ENCODE results near the gene MBP.

MBP gene

GRCh38 chr18:77132369-77133050 is at the start of gene MBP:
Gene MBP, minus strand, starts transcription at chr18:77132783. Its CDS starts 27,522 bp downstream, at chr18:77105261.
- peak; percentile 38 to 53 for DNase-seq (ENCODE audit: low read depth in 2 of 2)

DNA sequence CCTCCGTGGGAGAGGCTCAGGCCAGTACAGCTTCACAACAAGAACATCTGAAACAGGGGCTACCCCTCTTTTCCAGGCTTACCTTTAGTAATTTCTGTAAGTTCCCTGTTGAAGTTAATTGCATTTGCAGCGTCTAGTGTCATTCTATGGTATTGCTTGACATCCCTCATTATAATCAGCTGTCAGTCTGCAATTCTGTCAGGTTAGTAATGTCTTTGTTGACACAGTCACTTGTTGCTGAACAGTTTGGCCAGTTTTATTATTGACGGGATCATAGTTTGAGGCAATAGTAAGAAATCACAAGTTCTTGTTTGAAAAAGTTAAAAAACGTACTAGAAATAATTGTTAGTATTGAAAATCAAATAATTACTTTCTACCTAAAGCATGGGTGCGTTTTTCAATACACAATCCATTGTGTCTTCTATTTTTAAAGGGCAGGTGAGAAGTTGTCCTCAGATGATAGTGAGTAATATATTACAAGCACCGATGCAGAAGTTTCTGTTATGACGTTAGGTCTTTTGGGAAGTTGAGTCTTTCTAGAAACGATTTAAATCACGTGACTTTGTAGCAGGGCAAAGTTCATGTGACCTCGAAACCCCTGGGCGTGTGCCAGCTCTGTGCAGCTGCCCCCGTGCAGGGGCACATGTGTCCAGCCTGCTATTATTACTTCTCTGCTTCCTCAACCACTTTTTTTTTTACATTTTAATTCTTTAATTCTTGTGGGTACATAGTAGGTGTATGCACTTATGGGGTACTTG is 49.5 kb upstream of the MBP start:
- no peak for DNase-seq (ENCODE audit: low read depth in 2 of 2)

- DNase-seq (ENCODE audit: low read depth in 2 of 2): no peak
Observed at GRCh38 chr18:77178559-77178958, 46.0 kb upstream of the MBP start.

GRCh38 chr18:77177009-77177408 is 44.4 kb upstream of the MBP start:
- no peak for DNase-seq (ENCODE audit: low read depth in 2 of 2)

GRCh38 chr18:77173275-77174030 is 40.9 kb upstream of the MBP start:
- DNase-seq (ENCODE audit: low read depth in 2 of 2): no peak

DNA sequence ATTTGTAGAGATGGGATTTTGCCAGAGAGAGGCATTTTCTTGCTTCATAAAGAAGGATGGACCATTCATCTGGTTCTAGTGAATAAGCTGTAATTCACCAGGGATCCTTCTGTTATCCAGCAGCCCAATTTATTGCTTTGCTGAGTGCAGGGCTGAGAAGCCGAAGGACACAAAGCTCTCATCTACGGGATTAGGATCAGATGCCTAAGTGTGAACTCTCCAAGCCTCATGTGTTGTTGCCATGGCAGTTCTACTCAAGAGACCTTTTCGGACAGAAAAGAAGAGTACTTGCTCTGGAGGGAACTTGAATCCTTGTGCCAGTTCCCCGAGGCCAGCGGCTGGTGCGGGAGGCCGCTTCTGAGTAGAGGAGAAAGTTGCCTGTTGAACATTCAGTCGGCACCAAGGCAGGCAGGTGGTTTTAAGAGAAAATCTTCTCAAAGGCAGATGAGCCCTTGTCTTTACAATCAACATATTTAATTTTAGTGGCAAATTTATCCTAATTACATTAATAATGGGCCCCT is 38.4 kb upstream of the MBP start:
- DNase-seq (ENCODE audit: low read depth in 2 of 2): no peak

DNA sequence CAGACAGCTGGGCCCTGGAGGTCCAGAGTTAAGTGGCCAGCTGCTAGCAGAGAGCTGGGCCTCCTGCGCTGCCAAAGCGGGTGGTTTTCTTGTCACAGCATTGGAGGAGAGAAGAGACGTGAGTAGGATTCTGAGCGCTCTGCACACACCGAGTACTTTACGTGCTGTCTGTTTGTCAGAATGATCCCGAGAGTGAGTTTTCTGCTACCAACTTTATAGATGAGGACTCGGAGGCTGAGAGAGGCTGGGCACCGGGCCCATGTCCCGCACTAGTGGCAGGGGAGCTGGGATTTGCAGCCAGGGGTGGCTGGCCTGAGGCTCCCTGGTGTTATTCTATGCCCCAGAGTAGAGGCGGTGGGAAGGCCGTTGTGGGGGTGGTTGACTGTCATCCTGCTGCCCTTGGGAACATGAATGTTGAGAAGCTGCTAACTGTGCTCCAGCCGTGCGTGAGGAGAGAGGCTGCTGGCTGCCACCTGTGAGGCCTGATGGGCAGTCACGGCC is 36.3 kb upstream of the MBP start:
- no peak for DNase-seq (ENCODE audit: low read depth in 2 of 2)

DNA sequence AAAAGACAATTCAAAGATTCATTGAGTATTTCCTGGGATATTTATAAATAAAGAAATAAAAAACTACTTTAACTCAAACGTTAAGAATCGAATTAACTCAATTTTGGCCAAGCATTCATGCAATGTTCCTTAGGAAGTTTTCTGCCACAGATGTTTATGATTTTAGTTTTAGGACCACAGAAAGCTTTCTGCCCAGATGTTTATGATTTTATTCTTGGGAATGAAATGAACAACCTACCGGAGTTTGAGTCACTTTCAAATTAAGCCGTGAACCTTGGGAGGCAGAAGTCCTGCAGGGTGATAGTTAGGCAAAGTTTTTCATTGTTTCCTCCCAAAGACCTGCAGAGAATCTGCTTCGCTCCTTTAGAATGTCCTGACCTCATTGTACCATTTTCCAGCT is 34.7 kb upstream of the MBP start:
- no peak for DNase-seq (ENCODE audit: low read depth in 2 of 2)

DNA sequence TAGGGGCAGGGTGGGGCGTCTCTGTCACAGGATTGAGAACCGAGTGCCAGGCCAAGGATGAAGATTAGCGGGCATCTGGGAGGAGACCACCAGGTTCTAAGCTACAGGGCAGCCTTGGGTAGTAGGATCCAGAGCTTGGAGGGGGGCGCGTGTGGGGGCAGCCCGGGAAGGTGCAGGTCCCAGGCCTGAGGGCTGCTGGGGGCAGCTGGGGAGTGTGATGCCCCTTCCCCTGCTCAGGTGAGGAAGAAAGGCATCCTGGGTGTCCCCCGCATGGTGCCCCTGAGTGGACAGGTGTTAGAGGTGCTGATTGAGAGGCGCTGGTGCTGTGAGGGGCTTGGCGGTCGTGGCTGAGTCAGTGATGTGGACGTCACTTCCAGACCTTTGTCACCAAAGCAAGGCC is 33.9 kb upstream of the MBP start:
- no peak for DNase-seq (ENCODE audit: low read depth in 2 of 2)

GRCh38 chr18:77165503-77166188 is 33.1 kb upstream of the MBP start:
- DNase-seq (ENCODE audit: low read depth in 2 of 2): no peak

- DNase-seq (ENCODE audit: low read depth in 2 of 2): no peak
Observed at GRCh38 chr18:77164763-77165485, 32.3 kb upstream of the MBP start.

GRCh38 chr18:77164026-77164425 is 31.4 kb upstream of the MBP start:
- DNase-seq (ENCODE audit: low read depth in 2 of 2): no peak

DNA sequence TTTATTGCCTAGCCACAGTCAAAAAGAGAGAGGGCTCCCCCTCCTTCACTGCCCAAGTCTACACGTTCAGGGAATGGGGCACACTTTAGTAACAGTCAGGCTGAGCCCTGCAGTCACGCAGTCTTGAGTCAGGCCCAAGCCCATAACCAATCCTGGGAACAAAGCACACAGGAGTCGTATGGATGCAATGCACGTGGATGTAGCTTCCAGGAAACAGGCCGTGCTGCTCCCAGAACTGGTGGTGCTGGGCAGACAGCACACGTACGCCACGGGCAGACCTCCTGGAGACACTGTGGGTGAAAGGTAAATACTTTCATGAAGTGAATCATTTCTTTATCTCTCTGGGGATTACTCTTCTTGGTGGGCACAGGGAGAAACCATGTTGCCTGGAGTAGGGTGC is 30.0 kb upstream of the MBP start:
- DNase-seq (ENCODE audit: low read depth in 2 of 2): no peak

GRCh38 chr18:77161961-77162360 is 29.4 kb upstream of the MBP start:
- DNase-seq (ENCODE audit: low read depth in 2 of 2): no peak

DNA sequence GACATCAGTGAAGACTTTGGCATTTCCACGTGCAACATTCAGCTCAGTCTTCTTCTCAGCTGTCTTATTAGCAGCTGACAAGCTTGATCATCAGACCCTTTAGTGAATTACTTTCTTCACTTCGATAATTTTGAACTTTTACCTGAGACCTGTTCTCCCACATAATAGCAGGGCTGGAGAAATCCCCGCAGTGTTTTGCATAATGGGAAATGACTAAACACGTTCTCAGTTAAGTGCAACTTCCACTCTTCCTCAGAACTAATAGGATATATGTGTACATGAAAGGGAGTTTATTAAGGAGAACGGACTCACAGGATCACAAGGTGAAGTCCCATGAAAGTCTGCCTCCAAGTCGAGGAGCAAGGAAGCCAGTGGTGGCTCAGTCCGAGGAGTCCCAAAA is 28.8 kb upstream of the MBP start:
- no peak for DNase-seq (ENCODE audit: low read depth in 2 of 2)

DNA sequence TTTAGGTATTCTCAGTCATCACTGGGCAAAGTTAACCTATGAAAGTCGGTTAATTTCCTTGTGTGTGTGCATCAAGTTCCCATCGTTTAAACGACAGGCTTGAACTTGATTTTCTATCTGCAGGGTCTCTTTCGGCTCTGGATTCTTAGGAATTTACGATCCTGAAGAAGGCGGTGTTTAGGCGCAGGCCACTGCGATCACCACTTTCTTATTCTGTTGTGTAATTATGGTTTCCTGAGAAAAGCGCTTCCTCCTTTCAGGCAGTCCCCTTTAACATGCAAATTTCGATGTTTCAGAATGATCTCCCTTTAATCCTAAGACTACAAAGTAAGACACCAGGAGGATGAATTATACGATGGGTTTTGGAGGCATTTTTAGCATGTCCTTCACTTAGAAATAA is 27.9 kb upstream of the MBP start:
- DNase-seq (ENCODE audit: low read depth in 2 of 2): no peak

DNA sequence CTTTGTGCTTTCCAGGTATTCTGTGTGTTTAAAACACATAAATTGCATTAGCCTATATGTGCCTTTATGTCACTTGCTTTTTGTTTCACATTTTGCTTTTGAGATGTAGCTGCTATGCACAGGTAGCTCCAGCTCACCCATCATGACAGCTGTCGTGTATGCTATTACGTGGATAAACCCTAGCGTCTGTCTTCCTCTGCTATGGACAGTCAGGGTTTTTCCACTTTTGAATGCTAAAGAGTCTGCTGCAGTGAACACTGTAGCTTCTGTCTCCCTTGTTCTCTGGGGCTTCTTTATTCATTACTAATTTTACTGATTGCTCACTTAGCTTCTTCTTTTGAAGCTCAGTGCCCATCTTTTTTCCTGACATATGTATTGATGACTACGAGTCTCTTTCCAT is 24.7 kb upstream of the MBP start:
- DNase-seq (ENCODE audit: low read depth in 2 of 2): no peak

DNA sequence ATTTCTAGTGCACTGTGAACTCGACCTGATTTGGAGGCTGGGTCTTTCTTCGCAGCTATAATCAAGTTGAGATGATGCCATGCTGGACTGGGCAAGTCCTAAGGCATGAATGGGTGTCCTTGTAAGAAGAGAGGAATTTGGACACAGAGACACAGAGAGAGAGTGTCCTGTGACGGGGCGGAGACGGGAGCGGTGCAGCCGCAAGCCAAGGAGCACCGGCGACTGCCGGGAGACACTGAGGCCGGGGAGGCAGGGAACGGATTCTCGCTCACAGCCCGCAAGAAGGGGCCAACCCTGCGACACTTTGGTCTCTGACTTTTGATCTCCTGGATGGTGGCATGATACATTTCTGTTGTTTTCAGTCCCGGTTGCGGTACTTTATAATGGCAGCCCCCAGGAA is 22.4 kb upstream of the MBP start:
- no peak for DNase-seq (ENCODE audit: low read depth in 2 of 2)

DNA sequence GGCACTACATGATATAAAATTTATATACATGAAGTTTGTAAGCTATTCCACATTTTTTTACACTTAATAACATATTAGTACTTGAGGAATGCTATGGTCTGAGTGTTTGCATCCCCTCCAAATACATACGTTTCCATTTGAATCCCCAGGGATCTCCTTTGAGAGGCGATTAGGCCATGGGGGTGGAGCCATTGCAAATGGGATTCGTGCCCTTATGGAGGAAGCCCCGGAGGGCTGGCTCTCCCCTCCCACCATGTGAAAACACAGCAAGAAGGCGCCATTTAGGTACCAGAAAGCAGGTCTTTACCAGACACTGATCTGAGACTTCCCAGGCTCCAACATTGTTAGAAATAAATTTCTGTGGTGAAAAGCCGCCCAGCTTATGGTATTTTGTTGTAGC is 20.8 kb upstream of the MBP start:
- DNase-seq (ENCODE audit: low read depth in 2 of 2): no peak

- DNase-seq (ENCODE audit: low read depth in 2 of 2): no peak
Observed at GRCh38 chr18:77151772-77152520, 19.4 kb upstream of the MBP start.
